Measurements from ENCODE around the gene PARPBP.

DNA sequence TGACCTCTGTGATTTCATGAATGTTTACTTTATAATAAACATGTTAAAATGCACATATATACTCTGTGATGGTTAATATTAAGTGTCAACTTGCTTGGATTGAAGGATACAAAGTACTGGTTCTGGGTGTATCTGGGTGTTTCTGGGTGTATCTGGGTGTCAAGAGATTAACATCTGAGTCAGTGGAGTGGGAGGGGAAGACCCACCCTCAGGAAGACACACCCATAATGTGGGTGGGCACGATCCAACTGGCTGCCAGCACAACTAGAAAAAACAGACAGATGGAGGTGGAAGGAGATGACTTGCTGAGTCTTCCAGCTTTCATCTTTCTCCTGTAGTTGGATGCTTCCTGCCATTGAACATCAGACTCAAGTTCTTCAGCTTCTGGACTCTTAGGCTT is 12.0 kb upstream of the PARPBP start:
- TF ChIP-seq, protein P1, sequence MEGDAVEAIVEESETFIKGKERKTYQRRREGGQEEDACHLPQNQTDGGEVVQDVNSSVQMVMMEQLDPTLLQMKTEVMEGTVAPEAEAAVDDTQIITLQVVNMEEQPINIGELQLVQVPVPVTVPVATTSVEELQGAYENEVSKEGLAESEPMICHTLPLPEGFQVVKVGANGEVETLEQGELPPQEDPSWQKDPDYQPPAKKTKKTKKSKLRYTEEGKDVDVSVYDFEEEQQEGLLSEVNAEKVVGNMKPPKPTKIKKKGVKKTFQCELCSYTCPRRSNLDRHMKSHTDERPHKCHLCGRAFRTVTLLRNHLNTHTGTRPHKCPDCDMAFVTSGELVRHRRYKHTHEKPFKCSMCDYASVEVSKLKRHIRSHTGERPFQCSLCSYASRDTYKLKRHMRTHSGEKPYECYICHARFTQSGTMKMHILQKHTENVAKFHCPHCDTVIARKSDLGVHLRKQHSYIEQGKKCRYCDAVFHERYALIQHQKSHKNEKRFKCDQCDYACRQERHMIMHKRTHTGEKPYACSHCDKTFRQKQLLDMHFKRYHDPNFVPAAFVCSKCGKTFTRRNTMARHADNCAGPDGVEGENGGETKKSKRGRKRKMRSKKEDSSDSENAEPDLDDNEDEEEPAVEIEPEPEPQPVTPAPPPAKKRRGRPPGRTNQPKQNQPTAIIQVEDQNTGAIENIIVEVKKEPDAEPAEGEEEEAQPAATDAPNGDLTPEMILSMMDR (conservative IDR thresholded peaks at IDR 0.05; ENCODE audit: low read length): no peak
- no peak for TF ChIP-seq EZH2phosphoT487 (IDR thresholded peaks at IDR 0.05; ENCODE audit: borderline replicate concordance)

All from Loucy (cell line).